ENCODE results near the gene CCDC71.

Gene CCDC71

DNA sequence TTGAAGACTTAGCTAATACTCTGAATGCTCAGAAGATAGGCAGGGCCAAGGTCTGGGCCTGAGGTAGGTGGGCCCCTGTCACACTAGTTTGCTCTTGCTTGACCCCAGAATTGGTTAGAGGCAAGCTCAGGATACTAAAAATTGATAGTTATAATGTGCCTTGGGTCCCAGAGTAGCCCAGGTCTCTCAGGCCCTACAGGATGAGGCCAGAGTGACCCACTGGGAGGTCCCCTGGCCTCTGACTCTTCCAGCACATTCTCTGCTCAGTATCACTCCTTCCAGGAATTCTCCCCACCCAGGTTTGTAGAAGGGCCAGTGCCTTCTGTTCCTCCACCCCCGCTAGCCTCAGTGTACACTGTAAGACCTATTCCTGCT lies 4.6 kb upstream of the CCDC71 start:
- DNase-seq (ENCODE audit: low read depth in 2 of 2): no peak

GRCh38 chr3:49166752-49167556 lies 823 bp upstream of the CCDC71 start:
- DNase-seq (ENCODE audit: low read depth in 2 of 2): no peak

- DNase-seq (ENCODE audit: low read depth in 2 of 2): no peak
Measured at GRCh38 chr3:49164983-49165720, 979 bp downstream of the CCDC71 start.

DNA sequence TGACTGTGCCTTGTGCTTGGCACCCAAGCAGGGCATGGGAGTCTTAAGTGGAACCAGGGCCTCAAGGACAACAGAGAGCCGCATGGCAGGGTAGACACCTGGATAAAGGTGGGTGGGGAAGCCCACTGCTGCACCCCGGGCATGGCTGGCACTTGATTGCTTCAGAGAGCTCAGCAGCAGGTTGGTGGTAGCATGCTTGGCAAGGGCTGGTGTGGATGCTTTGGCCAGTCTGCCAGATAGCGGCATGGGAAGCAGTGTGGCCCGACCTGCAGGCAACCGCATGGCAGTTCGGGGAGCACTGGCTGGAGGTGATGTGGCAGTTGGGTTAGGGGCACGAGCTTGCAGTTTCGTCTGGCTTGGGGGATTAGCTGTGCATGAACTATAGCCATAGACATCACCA lies 2.5 kb downstream of the CCDC71 start:
- DNase-seq (ENCODE audit: low read depth in 2 of 2): no peak

GRCh38 chr3:49162751-49163419 lies 3.2 kb downstream of the CCDC71 start:
- no peak for DNase-seq (ENCODE audit: low read depth in 2 of 2)

- DNase-seq (ENCODE audit: low read depth in 2 of 2): no peak
Measured at GRCh38 chr3:49161808-49162530, 4.2 kb downstream of the CCDC71 start.

DNA sequence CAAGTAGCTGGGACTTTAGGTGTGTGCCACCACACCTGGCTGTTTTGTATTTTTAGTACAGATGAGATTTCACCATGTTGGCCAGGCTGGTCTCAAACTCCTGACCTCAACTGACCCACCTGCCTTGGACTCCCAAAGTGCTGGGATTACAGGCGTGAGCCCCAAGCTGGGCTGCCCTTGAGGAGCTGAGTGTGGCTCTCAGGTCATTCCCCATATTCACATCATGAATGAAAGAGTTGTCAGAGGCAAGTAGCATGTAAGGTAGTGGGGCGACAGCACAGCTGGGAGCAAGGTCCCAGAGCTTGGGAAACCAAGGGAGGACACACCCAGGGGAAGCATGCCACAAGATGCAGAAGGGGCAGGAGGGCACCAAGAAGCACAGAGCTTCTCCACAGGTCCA lies 4.9 kb downstream of the CCDC71 start:
- no peak for DNase-seq (ENCODE audit: low read depth in 2 of 2)

GRCh38 chr3:49158792-49159191 lies 7.3 kb downstream of the CCDC71 start:
- DNase-seq (ENCODE audit: low read depth in 2 of 2): no peak

- peak; percentile 30 to 35 for DNase-seq (ENCODE audit: low read depth in 2 of 2)
Measured at GRCh38 chr3:49158103-49158709, 7.9 kb downstream of the CCDC71 start.

- no peak for DNase-seq (ENCODE audit: low read depth in 2 of 2)
Measured at GRCh38 chr3:49157289-49157688, 8.8 kb downstream of the CCDC71 start.

- DNase-seq (ENCODE audit: low read depth in 2 of 2): no peak
Measured at GRCh38 chr3:49153349-49153912, 12.7 kb downstream of the CCDC71 start.

GRCh38 chr3:49151610-49152009 lies 14.5 kb downstream of the CCDC71 start:
- no peak for DNase-seq (ENCODE audit: low read depth in 2 of 2)

- DNase-seq (ENCODE audit: low read depth in 2 of 2): no peak
Measured at GRCh38 chr3:49148159-49148558, 18.0 kb downstream of the CCDC71 start.

GRCh38 chr3:49140080-49140479 lies 26.1 kb downstream of the CCDC71 start:
- DNase-seq (ENCODE audit: low read depth in 2 of 2): no peak

GRCh38 chr3:49135499-49135898 lies 30.6 kb downstream of the CCDC71 start:
- DNase-seq (ENCODE audit: low read depth in 2 of 2): no peak

- DNase-seq (ENCODE audit: low read depth in 2 of 2): no peak
Measured at GRCh38 chr3:49134471-49135265, 31.5 kb downstream of the CCDC71 start.

DNA sequence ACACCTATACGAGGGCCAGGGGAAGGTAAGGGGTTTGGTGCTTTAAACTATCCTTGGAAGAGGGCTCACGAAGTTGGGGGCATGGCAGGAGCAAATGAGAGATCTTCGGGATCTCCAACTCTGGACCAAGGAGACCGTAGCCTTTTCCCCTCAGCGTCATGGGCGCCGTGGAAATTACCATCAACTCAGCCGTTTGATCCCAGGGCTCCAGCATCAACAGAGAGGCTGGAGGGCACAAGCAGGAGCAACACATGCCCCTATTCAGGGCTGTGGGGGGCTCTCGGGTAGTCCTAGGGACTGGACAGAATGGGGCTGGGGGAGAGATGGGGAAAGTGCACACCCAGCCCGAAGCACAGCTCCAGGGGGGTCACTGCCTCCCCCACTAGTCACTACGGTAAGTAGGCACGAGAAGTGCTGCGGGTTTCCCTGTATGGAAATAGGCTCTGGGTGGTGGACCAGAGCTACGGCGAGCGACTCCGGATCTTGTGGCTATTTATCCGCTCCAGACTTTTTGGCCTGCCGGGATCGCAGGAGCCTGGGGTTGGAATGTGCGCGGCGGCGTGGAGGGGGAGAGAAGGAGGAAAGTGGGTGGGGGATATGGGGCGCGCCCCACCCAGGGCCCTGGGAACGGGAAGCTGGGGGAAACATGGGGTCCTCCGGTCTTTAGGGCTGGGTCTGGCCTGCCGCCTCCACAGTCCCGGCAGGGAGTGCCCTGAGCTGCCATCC lies 32.7 kb downstream of the CCDC71 start:
- DNase-seq (ENCODE audit: low read depth in 2 of 2): no peak

GRCh38 chr3:49132437-49133225 lies 33.5 kb downstream of the CCDC71 start, which contains the start of gene LAMB2:
Gene LAMB2, minus strand, starts transcription at chr3:49133050. Its CDS starts 183 bp downstream, at chr3:49132867.
- no peak for DNase-seq (ENCODE audit: low read depth in 2 of 2)

- DNase-seq (ENCODE audit: low read depth in 2 of 2): no peak
Measured at GRCh38 chr3:49132073-49132436, 34.1 kb downstream of the CCDC71 start.

Data from stimulated activated CD8-positive, alpha-beta memory T cell treated with anti-CD3 and anti-CD28 coated beads, Interleukin-7, amount 100 ng/mL, for 4 hours (primary cell).